A673 (cell line): ENCODE results near the gene KIAA0825.

ENCODE experiments used
- EZH2 ChIP-seq: fragments of 200-600 bp; sonication (generic); IDR thresholded peaks from 2 replicates; pipeline ENCODE4 v1.6.1; 2017; ENCODE audit warnings: borderline replicate concordance, low read depth, mild to moderate bottlenecking, mixed read lengths, antibody characterized with exemption, low read length; ENCODE audit not compliant: poor library complexity, severe bottlenecking
- TF ChIP-seq, protein P1 (sequence below): fragments of 300-800, 200-600 bp; sonication (generic); conservative IDR thresholded peaks from 2 replicates; pipeline ENCODE4 v1.5.1; 2017; ENCODE audit warnings: low read depth, mild to moderate bottlenecking, antibody characterized with exemption, low read length, moderate library complexity, mixed read lengths

DNA sequence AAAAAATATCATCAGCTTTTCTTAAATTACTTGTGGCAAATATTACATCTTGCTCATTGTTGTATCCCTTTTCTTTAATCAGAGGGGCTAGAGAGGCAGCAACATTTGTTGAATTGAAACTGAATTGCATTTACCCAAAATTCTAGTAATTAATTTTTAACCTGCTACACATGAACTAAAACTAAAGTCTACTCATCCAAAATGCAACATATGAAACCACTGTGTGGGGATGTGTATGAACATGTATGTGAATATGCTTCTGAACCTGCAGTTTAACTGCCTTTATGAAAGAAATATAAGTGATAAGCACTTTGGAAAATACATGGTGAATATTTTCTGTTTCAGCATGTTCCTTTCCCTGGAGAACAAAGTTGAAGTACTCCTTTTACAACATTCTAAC lies 158.5 kb downstream of the KIAA0825 start:
- TF ChIP-seq, protein P1, sequence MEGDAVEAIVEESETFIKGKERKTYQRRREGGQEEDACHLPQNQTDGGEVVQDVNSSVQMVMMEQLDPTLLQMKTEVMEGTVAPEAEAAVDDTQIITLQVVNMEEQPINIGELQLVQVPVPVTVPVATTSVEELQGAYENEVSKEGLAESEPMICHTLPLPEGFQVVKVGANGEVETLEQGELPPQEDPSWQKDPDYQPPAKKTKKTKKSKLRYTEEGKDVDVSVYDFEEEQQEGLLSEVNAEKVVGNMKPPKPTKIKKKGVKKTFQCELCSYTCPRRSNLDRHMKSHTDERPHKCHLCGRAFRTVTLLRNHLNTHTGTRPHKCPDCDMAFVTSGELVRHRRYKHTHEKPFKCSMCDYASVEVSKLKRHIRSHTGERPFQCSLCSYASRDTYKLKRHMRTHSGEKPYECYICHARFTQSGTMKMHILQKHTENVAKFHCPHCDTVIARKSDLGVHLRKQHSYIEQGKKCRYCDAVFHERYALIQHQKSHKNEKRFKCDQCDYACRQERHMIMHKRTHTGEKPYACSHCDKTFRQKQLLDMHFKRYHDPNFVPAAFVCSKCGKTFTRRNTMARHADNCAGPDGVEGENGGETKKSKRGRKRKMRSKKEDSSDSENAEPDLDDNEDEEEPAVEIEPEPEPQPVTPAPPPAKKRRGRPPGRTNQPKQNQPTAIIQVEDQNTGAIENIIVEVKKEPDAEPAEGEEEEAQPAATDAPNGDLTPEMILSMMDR, result no peak
- TF ChIP-seq EZH2, result no peak
